ENCODE results near the gene SLC16A13. TPM values are rescaled to one million over a fixed set of nuclear protein-coding genes. Genes with fewer than 3 reads are reported as not detected.

Gene SLC16A13
- total RNA-seq, 1 experiment from 2014 or later: 13.1 TPM

- TF ChIP-seq CTCF (IDR thresholded peaks at IDR 0.05): no peak
- no peak for TF ChIP-seq SIN3A (IDR thresholded peaks at IDR 0.05; ENCODE audit: borderline replicate concordance, insufficient read depth, low read depth, low read length)
- TF ChIP-seq POLR2AphosphoS5 (IDR thresholded peaks at IDR 0.05; ENCODE audit: low read depth, low read length): no peak
- no peak for TF ChIP-seq TCF7L2 (IDR thresholded peaks at IDR 0.05; ENCODE audit: low read depth, low read length)
- no peak for TF ChIP-seq REST (IDR thresholded peaks at IDR 0.05; ENCODE audit: insufficient read depth in 1 of 2, low read depth in 2 of 2, low read length in 1 of 2)
- no peak for ATAC-seq
- no TSS peak for BruUV-seq (replicated peaks)
- Histone ChIP-seq H3K27ac (ENCODE audit: low read length) (no peak overlapping the region), H3K4me1 (ENCODE audit: control insufficient read depth, insufficient read depth, low read length) (peaks cover 8% of the 10 kb centered on the region), H3K36me3 (ENCODE audit: control insufficient read depth, insufficient read depth, low read length) (peaks cover 9% of the 10 kb centered on the region; the same call in 1 of the 2 replicates), H3K4me3 (ENCODE audit: low read depth in 2 of 2, low read length in 2 of 2) (no peak overlapping the region), H3K27me3 (ENCODE audit: control insufficient read depth, insufficient read depth, low read length) (no peaks in the 10 kb centered on the region), H3K9me3 (ENCODE audit: control insufficient read depth, insufficient read depth, low read depth, low read length) (no peaks in the 10 kb centered on the region)
- no peak for DNase-seq (ENCODE audit: low read depth, low spot score)
- intact Hi-C loops (cut with micrococcal nuclease; ENCODE audit: unreplicated experiment): no loop called here
- CTCF ChIA-PET: no interaction called here
- POLR2A ChIA-PET: interaction anchor here (0.6 kb wide), 1 partner anchor 34 kb away, joined by 15 read pairs; no protein-coding TSS in a partner anchor
- in situ Hi-C loops (cut with HindIII; ENCODE audit: low pct_unique_long_range_greater_than_20kb, low sequenced_read_pairs): no loop called here
Observed at GRCh38 chr17:7007143-7007542, 28.7 kb upstream of the SLC16A13 start.

GRCh38 chr17:7010523-7010922 is 25.3 kb upstream of the SLC16A13 start:
- ChIA-PET CTCF (no interaction called here), POLR2A (no interaction called here)
- BruUV-seq (replicated peaks): no TSS peak
- DNase-seq (ENCODE audit: low read depth, low spot score) (no peak), ATAC-seq (no peak)
- no peaks in the 10 kb centered on the region for H3K9me3 ChIP-seq (ENCODE audit: control insufficient read depth, insufficient read depth, low read depth, low read length)
- TF ChIP-seq SIN3A (IDR thresholded peaks at IDR 0.05; ENCODE audit: borderline replicate concordance, insufficient read depth, low read depth, low read length) (no peak), TCF7L2 (IDR thresholded peaks at IDR 0.05; ENCODE audit: low read depth, low read length) (no peak), CTCF (IDR thresholded peaks at IDR 0.05) (no peak), REST (IDR thresholded peaks at IDR 0.05; ENCODE audit: insufficient read depth in 1 of 2, low read depth in 2 of 2, low read length in 1 of 2) (no peak), POLR2AphosphoS5 (IDR thresholded peaks at IDR 0.05; ENCODE audit: low read depth, low read length) (no peak)
- H3K27me3 ChIP-seq (ENCODE audit: control insufficient read depth, insufficient read depth, low read length): no peaks in the 10 kb centered on the region
- no peak overlapping the region for H3K27ac ChIP-seq (ENCODE audit: low read length)
- in situ Hi-C loops (cut with HindIII; ENCODE audit: low pct_unique_long_range_greater_than_20kb, low sequenced_read_pairs) (no loop called here), intact Hi-C loops (cut with micrococcal nuclease; ENCODE audit: unreplicated experiment) (no loop called here)
- peak overlapping the region; percentile 98 to 99 for H3K4me3 ChIP-seq (ENCODE audit: low read depth in 2 of 2, low read length in 2 of 2)
- H3K36me3 ChIP-seq (ENCODE audit: control insufficient read depth, insufficient read depth, low read length): peaks cover 18% of the 10 kb centered on the region; the same call in 1 of the 2 replicates
- peaks cover 8% of the 10 kb centered on the region for H3K4me1 ChIP-seq (ENCODE audit: control insufficient read depth, insufficient read depth, low read length)
